T-helper 9 cell (primary cell): ENCODE results near the gene GUCY1B1.
"Not testable (repeated sequence)": the region's sequence is repeated elsewhere in the genome, so short reads cannot be mapped to it uniquely, and the experiment has no call there.

Experiments
- DNase-seq: peaks from one replicate; pipeline ENCODE4 v3.0.0-alpha.2; 2020

The GUCY1B1 gene

GRCh38 chr4:155762334-155762733 is 3.5 kb downstream of the GUCY1B1 start:
- DNase-seq, result no peak

GRCh38 chr4:155763551-155763950 is 4.7 kb downstream of the GUCY1B1 start:
- no peak for DNase-seq

- no peak for DNase-seq
These were observed 6.3 kb downstream of the GUCY1B1 start for GRCh38 chr4:155765149-155765548.

- no peak for DNase-seq
These were observed 7.8 kb downstream of the GUCY1B1 start for GRCh38 chr4:155766622-155767021.

GRCh38 chr4:155768370-155768769 is 9.5 kb downstream of the GUCY1B1 start:
- DNase-seq, result no peak

- no peak for DNase-seq
These were observed 10.3 kb downstream of the GUCY1B1 start for GRCh38 chr4:155769090-155769489.

- DNase-seq, result no peak
These were observed 13.8 kb downstream of the GUCY1B1 start for GRCh38 chr4:155772459-155773195.

- no peak for DNase-seq
These were observed 14.5 kb downstream of the GUCY1B1 start for GRCh38 chr4:155773196-155773800.

- DNase-seq, result no peak
These were observed 15.2 kb downstream of the GUCY1B1 start for GRCh38 chr4:155774033-155774432.

GRCh38 chr4:155777971-155778735 is 19.3 kb downstream of the GUCY1B1 start:
- no peak for DNase-seq

GRCh38 chr4:155780775-155781174 is 22.0 kb downstream of the GUCY1B1 start:
- no peak for DNase-seq

GRCh38 chr4:155781249-155781831 is 22.5 kb downstream of the GUCY1B1 start:
- DNase-seq, result no peak

GRCh38 chr4:155784637-155785036 is 25.8 kb downstream of the GUCY1B1 start:
- DNase-seq, result no peak

GRCh38 chr4:155785828-155786227 is 27.0 kb downstream of the GUCY1B1 start:
- DNase-seq, result no peak

GRCh38 chr4:155787113-155787710 is 28.4 kb downstream of the GUCY1B1 start:
- DNase-seq, result no peak

- DNase-seq, result no peak
These were observed 30.6 kb downstream of the GUCY1B1 start for GRCh38 chr4:155789391-155789790.

- no peak for DNase-seq
These were observed 31.2 kb downstream of the GUCY1B1 start for GRCh38 chr4:155789982-155790381.

GRCh38 chr4:155794589-155795236 is 35.9 kb downstream of the GUCY1B1 start:
- DNase-seq, result no peak

GRCh38 chr4:155795991-155796390 is 37.2 kb downstream of the GUCY1B1 start:
- DNase-seq, result no peak

GRCh38 chr4:155797581-155797980 is 38.8 kb downstream of the GUCY1B1 start:
- not testable (repeated sequence) for DNase-seq

- DNase-seq, result no peak
These were observed 40.4 kb downstream of the GUCY1B1 start for GRCh38 chr4:155799116-155799793.

GRCh38 chr4:155799794-155800123 is 40.9 kb downstream of the GUCY1B1 start:
- DNase-seq, result no peak
